ENCODE results near the gene SERPINA4. TPM values are rescaled to one million over a fixed set of nuclear protein-coding genes. Genes with fewer than 3 reads are reported as not detected.

SERPINA4 gene
- total RNA-seq = not detected

GRCh38 chr14:94560751-94561655 lies at the start of gene SERPINA4:
TSS of gene SERPINA4 (plus strand) at chr14:94561442. CDS start at chr14:94563483, 2,041 bp downstream.

GRCh38 chr14:94581127-94581999 lies 20.1 kb downstream of the SERPINA4 start, which contains the start of gene SERPINA5:
TSS of gene SERPINA5 (plus strand) at chr14:94581426. CDS start at chr14:94587363, 5,937 bp downstream.

GRCh38 chr14:94612174-94612573 lies 50.9 kb downstream of the SERPINA4 start, which contains the start of gene SERPINA3:
TSS of gene SERPINA3 (plus strand) at chr14:94612391. CDS start at chr14:94614442, 2,051 bp downstream.

Other genes starting within 250 kb of the SERPINA4 start
- gene SERPINA6, start 238.1 kb upstream of the SERPINA4 start, total RNA-seq = not detected
- not detected for gene SERPINA2, start 194.7 kb upstream of the SERPINA4 start, total RNA-seq
- 1.9 TPM for gene SERPINA1, start 172.8 kb upstream of the SERPINA4 start, total RNA-seq
- gene SERPINA11, start 108.6 kb upstream of the SERPINA4 start, total RNA-seq = not detected
- gene SERPINA9, start 85.2 kb upstream of the SERPINA4 start, total RNA-seq = not detected
- not detected for gene SERPINA12, start 52.0 kb upstream of the SERPINA4 start, total RNA-seq
- not detected for gene SERPINA5, start 20.0 kb downstream of the SERPINA4 start, total RNA-seq
- 1.3 TPM for gene SERPINA3, start 50.9 kb downstream of the SERPINA4 start, total RNA-seq
- gene GSC, start 208.7 kb downstream of the SERPINA4 start, total RNA-seq = not detected

All from parietal lobe (tissue), 1 donor.